Ammon's horn (tissue), 1 donor: ENCODE results near the gene KRTAP10-4.

Experiments used
- DNase-seq: peaks from one replicate; pipeline ENCODE4 v3.0.0-alpha.2; 2016; ENCODE audit warnings: low spot score

KRTAP10-4 gene

GRCh38 chr21:44617071-44617501 is 43.6 kb downstream of the KRTAP10-4 start:
- DNase-seq = no peak

DNA sequence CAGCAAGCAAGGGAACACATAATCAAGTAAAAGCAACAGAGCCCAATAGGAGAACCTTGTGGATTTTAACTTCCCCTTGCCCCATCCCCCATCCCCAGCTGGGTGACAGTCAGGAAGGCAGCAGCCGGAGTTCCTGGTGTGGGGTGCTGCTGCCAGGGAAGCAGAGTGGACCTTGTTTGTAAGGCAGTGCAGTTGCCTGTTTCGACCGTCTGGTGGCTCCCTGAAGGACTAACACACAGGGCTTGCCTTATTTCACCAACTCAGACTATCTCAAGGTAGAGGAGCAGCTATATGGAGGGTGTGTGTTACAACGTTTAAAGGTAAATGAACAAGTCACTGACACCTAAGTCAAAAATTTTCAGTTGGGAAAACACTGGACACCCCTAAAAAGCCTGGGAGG is 45.0 kb downstream of the KRTAP10-4 start:
- DNase-seq = no peak

- DNase-seq = no peak
Observed at GRCh38 chr21:44618909-44619308, 45.4 kb downstream of the KRTAP10-4 start.

- no peak for DNase-seq
Observed at GRCh38 chr21:44619886-44620285, 46.4 kb downstream of the KRTAP10-4 start.

- no peak for DNase-seq
Observed at GRCh38 chr21:44623575-44623974, 50.0 kb downstream of the KRTAP10-4 start.
